Frontal cortex (tissue), 4 donors: ENCODE data around the gene TTLL9. TPM values are rescaled to one million over a fixed set of nuclear protein-coding genes. Genes with fewer than 3 reads are reported as not detected.

Experiments
- DNase-seq, 2 donors: peaks; one replicate each; pipeline ENCODE4 v3.0.0; 2012; ENCODE audit warnings: low spot score in 2 of 2
- FAIRE-seq: peaks from 2 replicates; lab custom pipeline; 2012; peaks lifted over from hg19 to GRCh38; lab: Jason Lieb, UNC
- total RNA-seq: library from RNA; depleted of rRNA; stranded (reverse); fragments of >200 nt; gene quantifications from one replicate; pipeline ENCODE4 v1.2.3, GENCODE V29; 2014
- donor health status: control.
- donor health status: control.
- donor health status: control.

The TTLL9 gene
- total RNA-seq, 1 donor from 2014 or later = 1.2 TPM

DNA sequence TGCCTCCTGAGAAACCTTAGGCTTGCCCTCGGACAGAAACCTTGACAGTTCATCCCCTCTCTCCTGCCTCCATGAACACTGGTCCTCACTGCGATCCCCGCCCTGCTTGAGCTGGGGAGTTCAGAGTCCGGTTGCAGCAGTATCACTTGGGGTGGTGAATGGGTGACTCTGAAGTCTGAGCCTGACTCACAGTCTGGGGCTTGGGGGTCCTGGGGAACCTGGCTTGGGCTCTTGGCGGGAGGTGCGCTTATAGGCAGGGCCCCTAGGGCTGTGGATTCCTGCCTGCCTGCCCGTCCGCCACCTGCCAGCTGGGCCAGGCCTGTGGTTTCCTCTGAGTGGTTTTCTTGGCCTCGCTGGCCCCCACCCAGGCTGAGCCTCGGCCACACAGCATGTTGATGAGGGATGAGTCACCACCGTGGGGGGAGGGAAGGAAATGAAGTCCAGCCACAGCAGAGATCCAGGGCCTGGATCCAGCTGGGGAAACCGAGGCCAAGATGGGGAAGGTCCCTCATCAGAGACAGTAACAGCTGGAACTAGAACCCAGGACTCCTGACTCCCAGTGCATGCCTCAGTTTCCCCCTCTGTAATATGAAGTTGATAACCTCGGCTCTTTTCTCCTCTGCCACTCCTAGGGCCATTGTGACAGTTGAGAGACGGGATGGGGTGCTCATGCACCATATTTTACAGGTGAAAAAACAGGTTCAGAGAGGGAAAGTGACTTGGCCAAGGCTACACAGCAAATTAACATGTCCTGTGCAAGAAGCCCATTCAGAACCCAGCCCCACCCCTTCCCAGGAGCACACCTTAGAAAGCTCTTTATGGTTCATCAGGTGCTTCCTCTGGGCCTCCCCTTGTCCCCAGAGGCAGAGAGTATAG, 34.2 kb upstream of the TTLL9 start:
- FAIRE-seq (no peak), DNase-seq (peak; percentile 55 to 83)

DNA sequence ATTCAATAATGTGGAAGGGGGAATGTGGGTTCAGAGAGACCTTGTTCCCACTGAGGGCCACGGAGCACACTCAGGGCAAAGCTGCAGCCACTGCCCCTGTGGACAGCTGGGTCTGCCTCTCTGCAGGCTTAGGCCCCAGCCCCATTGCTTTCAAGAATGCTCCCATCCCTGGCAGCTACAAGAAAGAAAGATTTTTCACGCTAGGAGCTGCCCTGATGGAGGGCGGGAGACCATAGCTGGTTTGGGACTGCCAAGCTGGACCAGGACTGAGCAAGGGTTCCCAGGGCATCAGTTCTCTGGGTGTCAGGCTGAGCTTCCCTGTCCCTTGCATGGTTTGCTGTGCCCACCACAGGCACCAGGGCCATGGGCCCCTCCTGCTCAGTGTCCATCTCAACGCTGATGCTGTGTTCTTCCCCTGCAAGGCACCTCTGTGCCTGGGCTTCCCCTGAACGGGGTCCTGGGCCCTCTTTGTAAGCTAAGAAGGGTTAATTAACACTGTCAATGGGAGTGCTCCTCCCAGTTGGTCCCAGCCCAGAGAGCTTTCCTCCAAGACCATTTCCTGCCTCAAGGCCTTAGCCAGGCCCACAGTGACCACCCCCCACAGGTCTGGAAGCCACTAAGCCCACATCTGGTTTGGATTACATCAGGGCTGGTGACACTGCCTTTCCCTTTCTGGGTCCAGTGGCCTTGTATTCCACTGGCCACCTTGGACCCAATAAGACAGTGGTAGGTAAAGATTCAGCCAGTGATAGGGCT, 33.4 kb upstream of the TTLL9 start:
- FAIRE-seq (no peak), DNase-seq (no peak)

DNA sequence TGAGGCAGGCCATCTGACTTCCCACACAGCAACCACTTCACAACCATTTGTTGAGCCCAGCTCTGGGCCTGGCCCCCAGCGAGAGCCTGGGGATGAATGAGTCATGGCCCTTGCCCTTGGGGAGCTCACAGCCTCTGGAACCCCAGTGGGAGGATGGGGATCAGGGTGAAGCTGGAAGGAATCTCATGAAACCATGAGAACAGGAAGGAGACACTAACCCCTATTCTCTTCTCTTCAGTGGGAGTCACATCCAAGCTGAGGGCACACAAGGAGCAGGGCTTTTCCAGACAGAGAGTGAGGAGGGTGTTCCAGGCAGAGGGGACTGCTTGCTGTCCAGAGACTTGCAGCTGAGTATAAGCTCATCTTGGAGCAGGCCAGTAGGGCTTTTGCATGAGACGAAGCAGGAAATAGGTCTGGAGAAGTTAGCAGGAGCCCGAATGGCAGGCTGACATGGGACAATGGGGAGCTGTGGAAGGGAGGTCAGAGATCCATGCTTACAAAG, 32.5 kb upstream of the TTLL9 start:
- FAIRE-seq = no peak
- no peak for DNase-seq

DNA sequence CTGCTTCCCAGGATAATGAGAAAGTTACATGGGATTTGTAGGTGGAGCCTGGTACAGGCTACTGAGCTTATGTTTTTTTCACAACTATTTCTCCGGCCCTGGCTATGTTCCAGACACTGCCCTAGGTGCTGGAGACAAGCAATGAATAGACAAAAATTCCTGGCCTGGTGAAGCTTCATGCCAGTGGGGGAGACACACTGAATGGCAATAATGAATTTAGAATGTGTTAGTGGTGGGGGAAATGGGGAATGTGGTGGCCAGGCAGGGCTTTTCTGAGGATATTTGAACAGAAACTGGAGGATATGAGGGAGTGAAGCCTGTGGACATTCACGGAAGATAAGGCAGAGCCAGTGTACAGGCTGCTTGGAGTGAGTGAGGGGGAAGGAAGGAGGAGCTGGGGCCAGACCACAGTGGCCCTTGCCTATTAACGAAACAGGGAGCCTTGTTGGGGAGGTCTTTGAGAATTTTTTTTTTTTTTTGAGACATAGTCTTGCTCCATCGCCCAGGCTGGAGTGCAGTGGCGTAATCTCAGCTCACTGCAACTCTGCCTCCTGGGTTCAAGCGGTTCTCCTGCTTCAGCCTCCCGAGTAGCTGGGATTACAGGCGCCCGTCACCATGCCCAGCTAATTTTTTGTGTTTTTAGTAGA, 31.7 kb upstream of the TTLL9 start:
- DNase-seq (no peak), FAIRE-seq (no peak)

DNA sequence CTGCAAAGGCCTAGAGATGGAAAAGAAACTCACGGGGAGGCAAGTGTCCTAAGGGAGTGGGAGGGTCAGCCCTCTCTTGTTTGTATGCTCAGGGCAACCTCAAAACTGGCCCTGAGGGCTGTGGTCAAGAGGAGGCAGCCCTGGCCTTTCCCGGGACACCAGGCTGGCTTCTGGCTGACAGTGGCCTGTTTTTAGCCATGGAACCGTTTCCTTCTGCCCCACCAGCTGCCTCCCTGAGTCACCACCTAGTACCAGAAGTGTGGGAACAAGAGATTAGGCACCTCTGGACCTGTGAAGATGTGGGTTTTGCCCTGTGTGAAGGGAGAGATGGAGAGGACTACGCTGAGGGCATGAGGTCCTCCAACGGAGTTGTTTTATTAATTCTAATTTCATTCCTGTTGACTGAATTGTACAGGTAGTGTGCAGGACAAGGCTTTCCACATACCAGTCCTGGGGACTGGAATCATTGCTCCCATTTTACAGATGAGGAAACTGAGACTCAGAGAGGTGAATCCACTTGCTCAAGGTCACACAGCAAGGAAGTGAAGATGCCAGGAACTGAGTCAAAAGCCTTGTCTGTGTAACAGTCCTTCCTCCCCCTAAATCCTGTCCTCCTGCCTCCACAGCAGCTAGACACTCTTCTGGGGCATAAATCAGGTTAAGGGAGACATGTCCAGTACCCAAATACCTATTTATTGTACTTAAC, 30.5 kb upstream of the TTLL9 start:
- FAIRE-seq = no peak
- DNase-seq = no peak

DNA sequence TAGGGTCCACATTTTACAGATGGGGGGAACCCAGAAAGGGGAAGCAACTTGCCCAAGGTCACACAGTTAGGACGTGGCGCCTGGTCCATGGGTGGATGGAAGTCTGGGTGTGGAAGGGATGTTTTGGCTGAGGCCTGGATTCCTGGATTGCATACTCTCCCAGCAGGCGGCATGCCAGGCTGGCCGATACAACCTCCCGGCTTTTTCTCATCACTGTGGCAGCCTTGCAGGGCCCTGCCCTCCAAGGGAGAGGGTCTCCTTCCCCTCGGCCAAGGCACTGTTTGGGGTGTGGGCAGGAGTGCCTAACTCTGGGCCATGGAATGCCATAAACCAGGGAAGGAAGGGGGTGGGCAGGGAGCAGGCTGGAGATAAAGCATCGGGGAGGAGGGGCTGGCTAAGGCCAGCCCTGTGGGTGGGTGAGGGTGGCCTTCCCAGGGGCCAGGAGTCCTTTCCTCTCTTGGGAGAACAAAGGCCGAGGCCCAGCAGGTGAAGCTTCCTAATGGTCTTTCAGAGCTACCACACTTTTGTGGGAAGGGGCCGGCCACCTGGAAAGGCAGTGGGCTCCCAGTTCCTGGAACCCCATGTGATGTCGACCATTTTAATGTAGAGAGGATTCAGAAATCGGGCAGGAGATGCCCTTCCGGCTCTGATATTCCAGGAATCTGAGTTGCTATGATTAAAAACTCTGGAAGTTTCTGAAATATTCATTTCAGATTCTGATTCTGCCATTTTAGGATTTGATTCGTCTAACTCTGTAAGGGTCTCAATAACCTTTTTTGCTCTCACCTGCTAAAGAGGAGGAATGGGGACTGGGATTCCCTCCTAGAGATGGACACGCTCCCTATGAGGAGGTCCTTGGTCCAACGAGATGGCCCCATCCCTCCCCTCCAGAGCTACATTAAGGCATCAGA, 29.3 kb upstream of the TTLL9 start:
- DNase-seq = no peak
- no peak for FAIRE-seq

DNA sequence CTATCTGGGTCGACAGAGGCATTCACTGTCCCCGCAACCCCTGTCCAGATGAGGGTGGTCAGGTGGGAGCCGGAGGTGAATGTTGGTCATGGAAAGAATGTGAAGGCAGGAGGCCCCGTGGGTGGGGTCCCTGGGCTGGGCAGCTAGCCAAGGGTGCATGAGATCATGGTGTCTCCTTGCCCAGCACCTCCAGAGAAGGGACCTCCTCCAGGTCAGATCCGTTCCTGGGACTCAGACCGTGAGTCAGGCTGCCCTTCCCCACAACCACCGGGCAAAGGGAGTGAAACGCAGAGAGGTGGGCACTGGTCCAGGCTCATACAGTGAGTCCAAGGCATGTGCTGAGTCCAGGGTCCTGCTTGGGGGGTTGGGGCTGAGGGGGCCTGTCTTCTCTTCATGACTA, 28.5 kb upstream of the TTLL9 start:
- DNase-seq (no peak), FAIRE-seq (no peak)

DNA sequence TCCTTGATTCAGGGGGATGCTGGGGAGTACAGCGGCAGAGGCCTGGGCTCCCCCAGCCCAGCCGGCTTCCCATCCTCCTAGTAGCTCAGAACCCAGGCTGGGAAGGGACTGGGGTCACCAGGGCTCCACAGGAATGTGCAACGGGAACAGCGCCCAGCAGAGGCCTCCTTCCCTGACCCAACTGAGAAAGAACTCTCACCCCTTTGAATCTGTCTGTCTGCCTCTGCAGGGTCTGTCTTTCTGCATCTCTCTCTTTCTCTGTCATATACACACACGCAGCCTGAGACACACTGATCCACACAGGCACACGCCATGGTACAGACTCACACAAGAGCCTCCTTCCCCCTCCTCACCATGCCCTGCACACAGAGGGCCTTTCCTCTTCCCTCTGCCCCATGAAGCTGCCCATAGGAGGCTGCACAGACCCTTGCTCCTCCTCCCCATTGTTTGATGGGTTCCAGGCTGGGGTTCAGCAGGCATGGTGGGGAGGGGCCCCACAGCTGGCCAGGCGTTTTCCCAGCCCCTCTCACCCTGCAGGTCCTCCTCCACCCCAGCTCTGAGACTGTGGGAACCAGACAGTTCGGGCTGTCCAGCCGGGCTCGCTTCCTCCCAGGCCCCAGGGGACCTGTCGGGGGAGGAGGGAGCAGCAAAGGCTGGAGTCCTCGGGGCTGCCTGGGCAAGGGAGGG, 27.8 kb upstream of the TTLL9 start:
- no peak for FAIRE-seq
- DNase-seq = no peak

DNA sequence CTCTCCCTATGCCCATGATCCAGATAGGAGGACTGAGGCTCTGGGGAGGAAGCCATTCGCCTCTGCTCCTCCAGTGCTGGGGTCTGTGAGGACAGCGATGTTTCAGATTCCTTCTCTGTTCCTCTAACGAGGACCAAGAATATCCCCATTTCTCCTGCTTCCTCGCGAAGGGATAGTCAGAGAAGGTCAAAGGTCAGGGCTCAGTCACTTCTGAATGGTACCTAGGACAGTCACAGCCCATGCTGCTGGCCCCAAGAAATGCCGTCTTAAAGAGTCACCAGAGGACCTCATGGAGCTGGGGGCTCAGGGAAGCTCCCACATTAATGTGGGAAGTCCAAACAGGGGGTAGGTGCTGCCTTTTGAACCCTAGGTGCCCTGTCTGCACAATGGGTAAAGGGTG, 27.1 kb upstream of the TTLL9 start:
- FAIRE-seq = no peak
- no peak for DNase-seq

DNA sequence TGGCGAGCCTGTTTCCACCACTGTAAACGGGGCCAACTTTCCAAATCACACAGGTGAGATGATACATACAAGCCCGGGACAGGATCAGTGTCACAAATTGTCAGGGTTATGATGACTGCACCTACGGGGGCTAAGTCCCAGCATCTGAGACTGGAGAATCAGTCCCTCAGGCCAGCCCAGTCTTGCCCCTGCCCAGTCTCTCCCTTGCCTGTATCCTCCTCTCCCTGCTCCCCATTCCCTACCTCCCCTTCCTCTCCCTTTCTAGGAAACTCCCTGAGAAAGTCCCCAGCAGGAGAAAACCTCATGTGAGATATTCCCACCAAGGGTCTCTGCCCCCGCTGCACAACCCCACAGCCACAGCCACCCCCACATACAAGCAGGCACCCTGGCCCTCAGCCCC, 26.6 kb upstream of the TTLL9 start:
- DNase-seq (no peak), FAIRE-seq (no peak)

DNA sequence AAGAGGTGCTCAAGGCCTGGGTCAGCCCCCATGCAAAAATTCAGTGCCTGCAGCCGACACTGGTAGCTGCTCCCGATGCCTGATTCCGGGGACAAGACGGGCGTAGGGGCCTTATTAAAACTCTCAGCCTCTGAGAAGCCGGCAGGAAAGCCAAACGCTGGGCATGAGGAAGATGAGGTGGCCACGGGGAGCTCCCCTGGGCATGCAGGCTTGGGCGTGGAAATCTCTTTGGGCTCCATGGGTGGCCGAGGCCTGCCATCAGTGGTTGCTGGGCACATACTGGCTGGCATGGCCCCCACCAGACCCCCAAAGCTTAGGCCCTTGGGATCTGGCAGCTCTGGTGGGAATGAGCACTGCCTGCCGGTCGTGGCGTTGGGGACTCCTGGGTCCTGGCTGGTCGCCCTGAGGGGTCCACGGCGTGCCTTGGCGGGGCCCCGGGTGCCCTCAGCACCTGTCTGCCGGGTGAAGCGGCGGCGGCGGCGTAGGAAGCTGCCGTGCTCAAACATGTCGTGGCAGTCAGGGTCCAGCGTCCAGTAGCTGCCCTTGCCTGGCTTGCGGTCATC, 25.6 kb upstream of the TTLL9 start:
- FAIRE-seq = no peak
- DNase-seq = no peak

DNA sequence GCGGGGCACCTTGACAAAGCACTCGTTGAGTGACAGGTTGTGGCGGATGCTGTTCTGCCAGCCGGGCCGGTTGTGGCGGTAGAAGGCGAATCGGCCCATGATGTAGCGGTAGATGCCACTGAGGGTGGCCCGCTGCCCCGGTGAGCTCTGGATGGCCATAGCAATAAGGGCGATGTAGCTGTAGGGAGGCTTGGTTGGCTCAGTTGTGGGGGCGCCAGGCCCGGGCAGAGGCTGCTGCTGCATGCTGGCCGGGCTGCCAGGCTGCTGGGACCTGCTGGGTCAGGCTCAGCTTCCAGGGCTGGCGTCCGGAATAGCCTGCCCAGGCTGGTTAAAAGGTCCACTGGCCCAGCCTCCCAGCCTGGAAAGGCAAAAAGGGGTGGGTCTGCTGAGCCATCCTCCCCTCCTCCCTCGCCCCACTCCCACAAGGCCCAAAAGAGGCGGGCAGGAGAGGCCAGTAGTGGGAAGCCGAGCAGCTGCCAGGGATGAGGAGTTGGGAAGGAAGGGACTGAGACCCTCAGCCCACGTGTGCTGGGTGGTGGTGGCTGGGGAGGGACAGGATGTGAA, 25.1 kb upstream of the TTLL9 start, which contains the start of gene FOXS1:
FOXS1 (minus strand) TSS at position 305 of the 564 bp plus-strand sequence; CDS start at position 243, 62 bp downstream.
- DNase-seq (no peak), FAIRE-seq (no peak)

DNA sequence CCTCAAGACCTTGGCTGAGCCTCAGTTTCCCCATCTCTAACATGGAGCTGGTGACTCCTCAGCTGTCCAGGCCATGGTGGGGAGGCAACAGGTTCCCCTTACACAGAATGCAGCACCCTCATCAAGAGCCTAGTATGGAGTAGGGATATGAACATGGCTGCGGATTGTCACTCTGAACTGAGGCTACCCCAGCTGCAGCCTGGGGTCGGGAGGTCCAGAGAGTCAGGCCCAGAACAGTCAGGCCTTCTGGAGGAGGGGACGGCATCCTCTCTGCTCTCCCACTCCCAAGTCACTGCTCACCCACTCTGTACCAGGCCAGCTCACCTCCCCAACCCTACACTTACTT, 23.7 kb upstream of the TTLL9 start:
- no peak for DNase-seq

DNA sequence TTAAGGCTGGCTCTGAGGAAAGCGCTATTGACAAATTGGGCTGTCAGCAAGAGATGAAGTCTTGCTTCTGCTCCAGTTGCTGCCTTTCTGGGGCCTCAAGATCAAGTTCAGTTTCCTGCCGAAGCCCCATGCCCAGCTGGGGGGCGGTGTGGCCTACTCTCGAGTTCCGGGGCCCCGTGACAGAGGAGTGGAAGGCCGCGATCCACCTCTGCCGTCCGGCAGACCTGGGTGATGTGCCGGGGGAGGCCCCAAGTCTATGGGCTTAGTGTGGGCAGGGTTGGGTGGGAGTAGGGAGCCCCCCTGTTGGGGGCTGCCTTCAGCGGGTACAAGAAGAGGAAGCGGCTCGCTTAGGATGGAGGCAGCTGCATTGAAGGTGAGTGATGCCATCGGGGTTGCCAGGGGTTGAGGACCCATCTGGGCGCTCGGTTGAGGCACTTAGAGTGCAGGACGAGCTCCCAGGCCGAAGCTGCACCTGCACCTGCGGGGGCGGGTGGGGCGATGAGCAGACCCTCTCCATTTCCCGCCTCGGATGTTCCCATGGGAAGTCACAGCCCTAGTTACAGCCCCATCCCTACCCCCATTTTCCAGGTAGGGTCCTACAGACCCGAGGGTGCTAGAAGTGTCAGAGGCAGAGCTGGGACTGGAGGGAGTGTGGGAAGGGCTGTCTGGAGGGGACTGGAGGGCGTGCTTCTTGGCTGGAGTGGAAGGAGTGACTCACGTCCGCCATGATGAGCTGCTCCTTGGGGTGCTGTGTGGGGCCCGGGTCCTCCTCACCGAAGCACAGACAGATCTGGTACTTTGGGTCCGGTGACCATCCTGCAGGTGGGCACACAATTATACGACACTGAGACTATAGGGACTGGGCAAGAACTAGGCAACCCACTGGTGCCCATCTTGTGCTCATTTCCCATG, 22.1 kb upstream of the TTLL9 start:
- DNase-seq = no peak
- FAIRE-seq = no peak

More for the DNA sequence above, 23.7 kb upstream of the TTLL9 start:
- no peak for FAIRE-seq

DNA sequence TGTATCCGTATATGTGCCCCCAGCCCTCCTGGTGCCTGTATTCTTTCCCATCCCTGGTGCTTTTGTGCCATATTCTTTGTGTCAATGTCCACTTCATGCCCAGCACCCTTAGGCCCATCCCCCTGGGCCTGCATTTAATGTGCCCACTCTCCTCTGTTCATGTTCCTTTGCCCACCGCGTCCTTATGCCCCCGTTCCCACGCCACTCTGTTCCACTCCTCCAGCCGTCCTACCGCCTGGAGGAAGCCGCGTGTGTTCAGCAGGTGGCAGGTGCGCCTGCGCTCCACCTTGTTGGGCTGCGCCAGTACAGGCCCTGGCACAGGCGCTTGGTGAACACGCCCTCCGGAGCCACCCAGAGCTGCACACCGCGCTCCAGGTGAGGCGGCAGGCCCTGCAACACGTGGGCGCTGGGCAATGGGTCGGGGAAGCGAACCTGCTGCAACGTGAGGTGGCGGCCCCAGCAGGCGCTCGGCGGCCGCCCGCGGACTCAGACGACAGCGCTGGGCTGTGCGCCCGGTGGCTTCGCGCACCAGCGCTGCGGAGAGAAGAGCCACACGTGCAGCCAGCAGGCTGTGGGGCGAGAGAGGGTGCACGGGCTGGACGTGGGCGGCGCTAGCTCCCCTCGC, 21.0 kb upstream of the TTLL9 start:
- FAIRE-seq (no peak), DNase-seq (no peak)

DNA sequence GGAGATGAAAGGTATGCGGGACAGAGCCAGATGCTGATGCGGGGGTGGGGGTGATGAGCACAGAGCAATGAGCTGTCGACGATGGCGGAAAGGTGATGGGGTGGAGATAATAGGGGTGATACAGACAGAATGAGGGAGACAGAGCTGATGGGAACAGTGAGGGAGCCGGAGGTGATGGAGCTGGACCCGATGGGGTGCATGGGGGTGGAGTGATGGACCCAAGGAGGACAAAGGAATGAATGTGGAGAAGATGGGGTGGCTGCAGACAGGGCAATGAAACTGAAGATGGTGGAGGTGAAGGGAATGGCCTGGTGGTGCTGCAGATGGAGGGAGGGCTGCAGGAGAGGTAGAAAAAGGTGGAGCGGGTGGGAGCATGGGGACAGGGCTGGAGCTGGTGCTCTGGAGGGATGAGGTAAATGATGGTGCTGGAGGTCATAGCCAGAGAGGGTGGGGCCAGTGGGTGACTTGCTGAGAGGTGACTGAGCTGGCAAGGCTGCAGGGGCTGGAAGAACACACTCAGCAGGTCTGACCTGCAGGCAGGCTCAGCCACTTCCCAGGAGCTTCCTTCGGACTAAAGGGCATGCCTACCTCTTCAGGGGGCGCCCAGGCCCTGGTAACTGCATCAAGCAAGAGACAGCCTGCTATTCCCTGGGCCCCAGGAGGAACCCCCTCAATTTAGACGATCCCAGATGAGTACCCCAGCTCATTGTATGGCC, 19.0 kb upstream of the TTLL9 start:
- no peak for DNase-seq
- FAIRE-seq = no peak
